DMS53 treated with DMSO at 0.1 percent for 48 hours (cell line): ENCODE results near the gene CRISPLD2.

Experiments used
- DNase-seq: peaks from one replicate; lab custom pipeline; 2025; ENCODE audit not compliant: unreplicated experiment; lab: John Stamatoyannopoulos, UW

The CRISPLD2 gene, protein sequence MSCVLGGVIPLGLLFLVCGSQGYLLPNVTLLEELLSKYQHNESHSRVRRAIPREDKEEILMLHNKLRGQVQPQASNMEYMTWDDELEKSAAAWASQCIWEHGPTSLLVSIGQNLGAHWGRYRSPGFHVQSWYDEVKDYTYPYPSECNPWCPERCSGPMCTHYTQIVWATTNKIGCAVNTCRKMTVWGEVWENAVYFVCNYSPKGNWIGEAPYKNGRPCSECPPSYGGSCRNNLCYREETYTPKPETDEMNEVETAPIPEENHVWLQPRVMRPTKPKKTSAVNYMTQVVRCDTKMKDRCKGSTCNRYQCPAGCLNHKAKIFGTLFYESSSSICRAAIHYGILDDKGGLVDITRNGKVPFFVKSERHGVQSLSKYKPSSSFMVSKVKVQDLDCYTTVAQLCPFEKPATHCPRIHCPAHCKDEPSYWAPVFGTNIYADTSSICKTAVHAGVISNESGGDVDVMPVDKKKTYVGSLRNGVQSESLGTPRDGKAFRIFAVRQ

DNA sequence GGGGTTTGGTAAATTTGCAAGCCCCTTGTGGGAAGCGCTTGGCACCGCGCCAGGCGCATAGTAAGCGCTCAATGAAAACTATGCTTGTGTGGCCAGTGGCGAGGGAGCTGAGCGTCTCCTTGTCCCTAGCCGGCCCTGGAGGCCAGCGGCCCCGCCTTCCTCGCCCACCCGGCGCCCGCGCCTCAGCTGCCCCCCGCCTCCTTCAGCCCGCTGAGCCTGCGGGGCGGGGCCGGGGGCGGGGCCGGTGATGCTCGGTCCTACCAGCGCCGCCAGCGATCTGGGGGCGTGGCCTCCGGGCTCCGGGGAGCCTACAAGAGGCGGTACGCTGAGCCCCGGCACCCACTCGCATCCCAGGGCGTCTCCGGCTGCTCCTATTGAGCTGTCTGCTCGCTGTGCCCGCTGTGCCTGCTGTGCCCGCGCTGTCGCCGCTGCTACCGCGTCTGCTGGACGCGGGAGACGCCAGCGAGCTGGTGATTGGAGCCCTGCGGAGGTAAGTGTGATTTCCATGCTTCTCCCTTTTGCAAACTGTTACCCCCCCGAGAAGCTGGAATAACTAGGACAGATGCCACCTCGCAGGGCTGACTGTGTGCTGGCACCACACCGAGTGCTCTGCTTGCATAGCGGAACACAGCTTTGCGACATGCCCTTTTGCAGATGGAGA is at the start of gene CRISPLD2:
TSS of gene CRISPLD2 (plus strand) at position 342 of the 661 bp plus-strand sequence. CDS start 18,511 bp downstream, outside the sequence.
- DNase-seq: peak; percentile 78

- DNase-seq: no peak
These were observed 46.5 kb upstream of the CRISPLD2 start for GRCh38 chr16:84773312-84773711.

DNA sequence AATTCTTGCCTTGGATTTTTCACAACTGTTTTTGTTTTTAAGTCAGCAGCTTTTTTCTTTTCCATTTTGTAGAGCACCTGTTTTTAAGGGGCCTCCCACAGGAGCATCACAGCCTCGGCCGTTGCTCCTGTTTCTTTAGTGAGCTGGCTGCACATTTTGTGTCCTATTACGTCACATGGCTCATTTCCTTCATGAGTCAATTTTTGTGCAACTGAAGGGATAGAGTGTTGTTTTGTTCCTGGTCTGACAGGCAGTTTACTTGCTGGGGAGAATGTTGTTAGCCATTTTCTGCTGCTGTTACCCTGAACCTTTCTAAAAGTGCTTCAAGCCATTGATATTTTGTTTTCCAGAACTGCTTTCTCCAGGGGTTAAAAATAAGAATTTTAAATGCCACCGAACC is 45.0 kb upstream of the CRISPLD2 start:
- DNase-seq: no peak

- DNase-seq: no peak
These were observed 44.4 kb upstream of the CRISPLD2 start for GRCh38 chr16:84775262-84775810.

- no peak for DNase-seq
These were observed 42.4 kb upstream of the CRISPLD2 start for GRCh38 chr16:84777435-84777834.

GRCh38 chr16:84778720-84779119 is 41.1 kb upstream of the CRISPLD2 start:
- no peak for DNase-seq

DNA sequence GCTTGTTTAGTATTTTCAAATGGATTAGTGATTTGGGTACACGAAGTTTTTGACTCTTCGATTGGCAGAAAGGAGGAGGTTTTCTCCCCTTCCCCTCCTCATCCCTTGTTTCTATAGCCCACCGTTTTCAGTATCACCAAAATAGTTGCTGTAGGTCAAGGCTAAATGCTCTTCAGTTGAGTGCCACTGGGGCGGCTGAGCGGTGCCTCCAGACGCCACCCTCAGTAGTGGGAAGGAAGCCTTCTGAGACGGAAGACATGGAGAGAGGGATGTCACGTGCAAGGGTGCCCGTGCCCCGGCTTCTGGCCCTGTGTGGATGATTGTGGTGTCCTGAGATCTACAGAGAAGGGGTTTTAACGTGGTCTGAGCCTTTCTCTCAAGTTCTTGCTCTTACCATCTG is 39.7 kb upstream of the CRISPLD2 start:
- DNase-seq: no peak

- no peak for DNase-seq
These were observed 39.0 kb upstream of the CRISPLD2 start for GRCh38 chr16:84780544-84781376.

DNA sequence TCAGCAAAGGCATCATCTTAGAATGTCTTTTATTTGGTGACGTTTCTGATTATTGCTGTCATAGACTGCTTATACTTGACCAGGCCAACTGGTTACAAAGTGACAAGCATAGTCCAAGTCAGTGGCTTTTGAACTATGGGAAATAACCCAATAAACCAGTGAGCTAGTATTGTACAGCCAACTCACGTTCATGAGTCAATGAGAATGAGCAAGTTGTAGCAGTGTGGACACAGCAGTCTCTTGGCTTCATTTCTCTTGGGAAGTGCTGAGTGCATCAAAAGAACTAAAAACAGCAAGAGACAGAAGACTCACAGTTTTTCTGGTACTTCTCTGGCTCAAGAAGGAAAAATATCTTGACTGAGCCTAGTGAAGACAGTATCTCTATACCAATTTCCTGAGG is 36.9 kb upstream of the CRISPLD2 start:
- DNase-seq: no peak

GRCh38 chr16:84785843-84786581 is 33.8 kb upstream of the CRISPLD2 start:
- DNase-seq: no peak

DNA sequence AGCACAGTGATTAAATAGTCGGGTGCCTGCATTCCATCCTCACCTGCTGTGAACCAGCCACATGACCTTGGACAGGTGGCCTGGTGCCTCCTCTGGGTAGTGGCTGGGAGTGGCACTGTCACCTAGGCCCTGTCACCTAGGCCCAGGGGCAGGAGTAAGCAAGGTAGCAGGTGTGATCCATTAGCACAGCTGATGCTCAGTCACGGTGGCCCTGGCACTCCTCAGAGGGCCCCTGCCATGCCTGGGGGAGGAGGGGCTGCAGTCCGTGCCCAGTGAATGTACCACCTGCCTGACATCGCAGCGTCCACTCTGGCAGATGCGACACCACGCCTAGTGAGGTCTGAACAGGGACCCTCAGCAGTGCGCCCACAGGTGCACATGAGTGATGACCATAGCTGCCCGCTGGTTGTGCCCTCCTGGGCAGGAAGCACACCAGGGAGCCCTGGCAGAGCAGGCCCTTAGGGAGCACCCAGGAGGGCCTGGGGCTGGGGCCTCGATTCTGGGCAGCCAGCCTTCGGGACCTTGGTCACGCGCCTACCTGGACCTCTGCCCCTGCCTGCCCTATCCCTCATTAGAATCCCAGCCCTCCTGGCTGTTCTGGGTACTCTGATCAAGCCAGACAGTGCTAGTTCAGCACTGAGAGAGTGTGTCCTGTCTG is 33.1 kb upstream of the CRISPLD2 start:
- peak; percentile 76 for DNase-seq

GRCh38 chr16:84787263-84787622 is 32.5 kb upstream of the CRISPLD2 start:
- no peak for DNase-seq

- DNase-seq: no peak
These were observed 30.8 kb upstream of the CRISPLD2 start for GRCh38 chr16:84788920-84789391.

GRCh38 chr16:84789431-84789830 is 30.4 kb upstream of the CRISPLD2 start:
- DNase-seq: no peak

DNA sequence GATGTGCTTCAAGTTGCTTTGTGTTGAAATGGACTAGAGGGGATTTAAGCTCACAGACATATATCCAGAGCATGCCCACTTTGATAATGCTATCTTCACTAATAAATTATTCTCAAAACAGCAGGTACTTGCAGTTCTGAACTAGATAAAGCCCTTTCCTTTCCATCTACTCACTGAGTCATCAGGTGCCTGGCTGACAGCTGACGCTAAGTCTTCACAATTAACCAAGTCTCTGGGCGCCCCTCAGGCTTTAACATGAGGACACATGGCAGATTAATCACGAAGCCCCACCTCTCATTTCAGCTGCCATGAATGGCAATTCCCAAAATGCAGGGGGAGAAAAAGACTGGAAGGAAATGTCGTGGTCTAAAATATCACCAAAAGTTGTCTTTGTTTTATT is 29.5 kb upstream of the CRISPLD2 start:
- DNase-seq: no peak

DNA sequence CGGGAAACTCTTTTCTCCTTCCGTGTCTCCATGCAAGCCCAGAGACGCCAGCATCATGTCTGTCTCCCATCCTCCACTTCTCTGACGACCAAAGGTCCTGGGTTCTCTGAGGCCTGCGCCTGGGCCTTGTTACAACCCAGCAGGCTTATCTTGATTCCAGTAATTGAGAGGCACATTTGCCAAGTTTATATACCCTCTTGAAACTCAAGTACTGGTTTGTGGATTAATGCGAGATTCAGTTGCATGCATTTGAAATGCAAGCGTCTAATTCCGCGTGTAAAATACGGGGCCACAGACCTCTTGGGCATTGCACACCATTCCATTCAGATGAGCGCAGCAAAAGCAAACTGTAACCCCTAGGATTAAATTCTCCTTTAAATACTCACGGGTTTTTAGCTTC is 28.7 kb upstream of the CRISPLD2 start:
- no peak for DNase-seq

GRCh38 chr16:84791501-84791900 is 28.3 kb upstream of the CRISPLD2 start:
- DNase-seq: no peak

DNA sequence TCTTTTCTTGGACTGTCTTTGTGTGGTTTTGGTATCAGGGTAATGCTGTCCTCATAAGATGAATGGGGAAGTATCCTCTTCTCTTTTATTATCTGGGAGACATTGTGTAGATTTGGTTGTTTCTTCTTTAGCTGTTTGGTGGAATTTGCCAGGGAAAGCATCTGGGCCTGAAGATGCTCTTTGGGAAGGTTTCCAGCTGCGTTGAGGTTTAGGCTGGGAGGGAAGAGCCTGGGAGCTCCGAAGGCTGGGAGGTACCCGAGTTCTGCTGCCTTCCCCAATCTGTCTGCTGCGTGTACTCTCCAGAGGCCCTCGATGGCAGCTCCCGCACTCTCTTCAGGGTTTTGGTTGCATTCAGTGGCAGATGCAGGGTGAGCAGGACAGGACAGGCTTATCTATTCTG is 25.6 kb upstream of the CRISPLD2 start:
- no peak for DNase-seq

DNA sequence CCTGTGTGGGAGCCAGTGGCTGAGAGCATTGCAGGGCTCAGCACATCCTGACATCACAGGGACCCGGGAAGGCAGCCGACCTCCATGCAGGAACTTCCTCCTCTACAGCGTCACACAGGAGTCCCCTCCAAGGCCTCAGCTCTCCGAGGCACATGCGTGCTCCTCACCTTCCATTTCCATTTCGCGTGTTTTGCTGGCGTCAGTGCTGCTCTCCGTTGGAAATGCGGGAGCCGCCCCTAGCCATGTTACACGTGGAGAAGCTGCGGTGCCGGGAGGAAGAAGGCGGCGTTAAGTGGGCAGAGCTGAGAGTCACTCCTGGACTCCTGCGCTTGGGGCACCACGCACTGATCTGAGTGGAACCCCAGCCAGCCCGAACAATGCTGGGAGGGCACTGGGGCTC is 25.2 kb upstream of the CRISPLD2 start:
- DNase-seq: no peak
